Endodermal cell (in vitro differentiated cells): ENCODE data around the gene FAM210A. TPM values are rescaled to one million over a fixed set of nuclear protein-coding genes. Genes with fewer than 3 reads are reported as not detected.
A peak's percentile ranks its signal among the peaks of the same experiment; 100 is the strongest.
"Not testable (repeated sequence)": the region's sequence is repeated elsewhere in the genome, so short reads cannot be mapped to it uniquely, and the experiment has no call there.

Source experiments
- DNase-seq: peaks from one replicate; pipeline ENCODE4 v3.0.0-alpha.2; 2017
- H3K27ac ChIP-seq: 2 replicates; pipeline ENCODE4 v1.5.1; 2013; ENCODE audit warnings: mild to moderate bottlenecking, low read depth, low read length, moderate library complexity
- H3K27me3 ChIP-seq: 2 replicates; pipeline ENCODE4 v1.6.1; 2013; ENCODE audit warnings: mild to moderate bottlenecking, low read length, moderate library complexity; ENCODE audit not compliant: insufficient read depth, control insufficient read depth, poor library complexity, severe bottlenecking
- H3K36me3 ChIP-seq: 2 replicates; pipeline ENCODE4 v1.7.0; 2013; ENCODE audit warnings: mild to moderate bottlenecking, low read length, moderate library complexity; ENCODE audit not compliant: control insufficient read depth, insufficient read depth
- H3K4me1 ChIP-seq: one replicate; pipeline ENCODE4 v1.7.0; 2013; ENCODE audit warnings: low read length; ENCODE audit not compliant: control insufficient read depth, insufficient read depth
- H3K4me3 ChIP-seq: 2 replicates; pipeline ENCODE4 v1.5.1; 2013; ENCODE audit warnings: mild to moderate bottlenecking, low read length, moderate library complexity
- H3K9ac ChIP-seq: 2 replicates; pipeline ENCODE4 v1.6.1; 2013; ENCODE audit warnings: mild to moderate bottlenecking, low read length, moderate library complexity; ENCODE audit not compliant: poor library complexity, severe bottlenecking; ENCODE audit errors: extremely low read depth
- H3K9me3 ChIP-seq: 2 replicates; pipeline ENCODE4 v1.6.1; 2013; ENCODE audit warnings: mild to moderate bottlenecking, low read length, moderate library complexity; ENCODE audit not compliant: control insufficient read depth
- H3K27ac Mint-ChIP-seq: 2 replicates; pipeline ENCODE4 v1.8.0; 2020; ENCODE audit warnings: mixed read lengths
- H3K27me3 Mint-ChIP-seq: 2 replicates; pipeline ENCODE4 v1.8.0; 2021; ENCODE audit warnings: mild to moderate bottlenecking, mixed read lengths; ENCODE audit not compliant: insufficient read depth
- H3K36me3 Mint-ChIP-seq: 2 replicates; pipeline ENCODE4 v1.8.0; 2020; ENCODE audit warnings: low read depth, mixed read lengths
- H3K4me1 Mint-ChIP-seq: 2 replicates; pipeline ENCODE4 v1.8.0; 2020; ENCODE audit warnings: mixed read lengths
- H3K4me3 Mint-ChIP-seq: 2 replicates; pipeline ENCODE4 v1.8.0; 2020; ENCODE audit warnings: mild to moderate bottlenecking, moderate library complexity, mixed read lengths
- H3K9me3 Mint-ChIP-seq: 2 replicates; pipeline ENCODE4 v1.8.0; 2020; ENCODE audit warnings: mild to moderate bottlenecking, mixed read lengths
- WGBS, 2 experiments: methylation state at CpG; one replicate each; pipeline versions ENCODE4 v1.1.5 to v1.1.7; 2013; ENCODE audit warnings: missing lambda C conversion rate in 2 of 2, mixed read lengths in 1 of 2; ENCODE audit not compliant: insufficient coverage in 1 of 2, insufficient read length in 1 of 2; 5-methylcytosine and 5-hydroxymethylcytosine counted together
- total RNA-seq, 2 donors: library from RNA; stranded (reverse); fragmentation: NEBNext Ultra II Directional in 1 of 2; extraction: Animal tissue kit (Norgen Biotek cat#: 25700) in 1 of 2; gene quantifications; 2 replicates in 1 of 2; 3 replicates in 1 of 2; pipeline ENCODE4 v1.2.1, GENCODE V29; 2021
- TF ChIP-seq, protein P1 (sequence below): fragments of 200-600 bp; sonication (generic); conservative IDR thresholded peaks from 2 replicates; pipeline ENCODE4 v1.5.0; 2021; ENCODE audit warnings: antibody characterized with exemption, mild to moderate bottlenecking

FAM210A gene
- total RNA-seq, 2 donors from 2014 or later: 23.2 to 27.0 TPM

- no peak overlapping the region for H3K9ac ChIP-seq
- Mint-ChIP-seq H3K36me3 (peaks cover 67% of the 10 kb centered on the region), H3K27me3 (no peaks in the 10 kb centered on the region), H3K4me3 (no peak overlapping the region), H3K4me1 (no peaks in the 10 kb centered on the region), H3K27ac (no peak overlapping the region), H3K9me3 (peaks cover 2% of the 10 kb centered on the region)
- 98 to 100% methylated on average over 1 to 2 of the region's 2 CpGs for WGBS, 2 experiments
- no peak overlapping the region for H3K27ac ChIP-seq
- DNase-seq: no peak
- TF ChIP-seq, protein P1, sequence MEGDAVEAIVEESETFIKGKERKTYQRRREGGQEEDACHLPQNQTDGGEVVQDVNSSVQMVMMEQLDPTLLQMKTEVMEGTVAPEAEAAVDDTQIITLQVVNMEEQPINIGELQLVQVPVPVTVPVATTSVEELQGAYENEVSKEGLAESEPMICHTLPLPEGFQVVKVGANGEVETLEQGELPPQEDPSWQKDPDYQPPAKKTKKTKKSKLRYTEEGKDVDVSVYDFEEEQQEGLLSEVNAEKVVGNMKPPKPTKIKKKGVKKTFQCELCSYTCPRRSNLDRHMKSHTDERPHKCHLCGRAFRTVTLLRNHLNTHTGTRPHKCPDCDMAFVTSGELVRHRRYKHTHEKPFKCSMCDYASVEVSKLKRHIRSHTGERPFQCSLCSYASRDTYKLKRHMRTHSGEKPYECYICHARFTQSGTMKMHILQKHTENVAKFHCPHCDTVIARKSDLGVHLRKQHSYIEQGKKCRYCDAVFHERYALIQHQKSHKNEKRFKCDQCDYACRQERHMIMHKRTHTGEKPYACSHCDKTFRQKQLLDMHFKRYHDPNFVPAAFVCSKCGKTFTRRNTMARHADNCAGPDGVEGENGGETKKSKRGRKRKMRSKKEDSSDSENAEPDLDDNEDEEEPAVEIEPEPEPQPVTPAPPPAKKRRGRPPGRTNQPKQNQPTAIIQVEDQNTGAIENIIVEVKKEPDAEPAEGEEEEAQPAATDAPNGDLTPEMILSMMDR: no peak
- peaks cover 7% of the 10 kb centered on the region for H3K9me3 ChIP-seq
- H3K27me3 ChIP-seq: no peaks in the 10 kb centered on the region
- H3K36me3 ChIP-seq: peaks cover 77% of the 10 kb centered on the region
- H3K4me1 ChIP-seq: no peaks in the 10 kb centered on the region
- no peak overlapping the region for H3K4me3 ChIP-seq
Observed at GRCh38 chr18:13756261-13756660, 29.9 kb upstream of the FAM210A start.

GRCh38 chr18:13751599-13751998, 25.2 kb upstream of the FAM210A start:
- not testable (repeated sequence) for H3K9me3 Mint-ChIP-seq, H3K4me1 ChIP-seq, H3K4me3 ChIP-seq, H3K27ac ChIP-seq, H3K27me3 ChIP-seq, H3K9ac ChIP-seq, H3K9me3 ChIP-seq, H3K27ac Mint-ChIP-seq, H3K4me1 Mint-ChIP-seq, H3K27me3 Mint-ChIP-seq, H3K4me3 Mint-ChIP-seq, DNase-seq
- peaks cover 84% of the 10 kb centered on the region for H3K36me3 Mint-ChIP-seq
- H3K36me3 ChIP-seq: peaks cover 76% of the 10 kb centered on the region
- WGBS, 2 experiments: 86 to 89% methylated on average over 1 to 2 of the region's 3 CpGs

DNA sequence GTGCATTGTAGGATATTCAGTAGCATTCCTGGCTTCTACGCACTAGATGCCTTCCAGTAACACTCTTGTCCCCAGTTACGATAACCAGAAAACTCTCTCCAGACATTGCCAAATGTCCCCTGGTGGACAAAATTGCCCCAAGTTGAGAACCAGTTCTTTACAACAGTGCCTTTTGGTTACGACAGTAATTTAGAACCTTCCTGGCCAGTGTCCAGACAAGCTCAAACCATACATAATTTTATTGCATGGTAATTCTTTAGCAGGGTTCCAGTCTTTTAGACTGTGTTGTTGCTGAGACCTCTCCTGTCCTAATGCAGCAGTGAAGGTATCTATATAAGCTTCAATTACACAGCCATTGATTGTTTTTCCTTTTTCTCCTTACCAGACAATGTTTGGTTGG, 20.3 kb upstream of the FAM210A start:
- H3K27me3 Mint-ChIP-seq: no peaks in the 10 kb centered on the region
- WGBS, 2 experiments: 91 to 98% methylated on average over 3 of the region's 3 CpGs
- H3K4me1 Mint-ChIP-seq: no peaks in the 10 kb centered on the region
- Histone ChIP-seq H3K4me1 (no peaks in the 10 kb centered on the region), H3K4me3 (no peak overlapping the region), H3K27me3 (no peaks in the 10 kb centered on the region), H3K9me3 (no peaks in the 10 kb centered on the region), H3K27ac (no peak overlapping the region), H3K9ac (no peak overlapping the region), H3K36me3 (peaks cover 80% of the 10 kb centered on the region)
- H3K9me3 Mint-ChIP-seq: peaks cover 4% of the 10 kb centered on the region
- peaks cover 86% of the 10 kb centered on the region for H3K36me3 Mint-ChIP-seq
- H3K4me3 Mint-ChIP-seq: no peak overlapping the region
- no peak for DNase-seq
- TF ChIP-seq, protein P1: peak; percentile 33
- H3K27ac Mint-ChIP-seq: no peak overlapping the region

DNA sequence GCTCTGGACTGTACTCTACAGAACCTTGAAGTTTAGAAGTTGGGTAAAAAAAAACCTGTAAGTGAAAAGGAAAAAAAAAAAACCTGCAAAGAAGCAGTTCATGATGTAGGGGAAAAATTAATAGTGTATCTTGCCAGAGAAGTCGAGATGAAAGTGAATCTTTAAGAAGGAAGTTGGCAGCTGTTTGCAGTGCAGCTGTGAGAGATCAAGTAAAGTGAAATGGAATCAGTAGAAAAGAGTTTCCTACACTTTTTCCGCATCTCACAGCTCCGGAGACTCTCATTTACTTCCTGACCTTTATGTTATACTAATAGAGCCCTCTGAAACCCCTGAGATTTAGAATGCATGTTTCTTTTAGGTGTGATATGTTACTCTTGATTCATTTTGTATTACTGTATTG, 19.3 kb upstream of the FAM210A start:
- TF ChIP-seq, protein P1: no peak
- Mint-ChIP-seq H3K4me1 (no peaks in the 10 kb centered on the region), H3K4me3 (no peak overlapping the region), H3K9me3 (no peaks in the 10 kb centered on the region), H3K27me3 (no peaks in the 10 kb centered on the region), H3K27ac (no peak overlapping the region), H3K36me3 (peaks cover 86% of the 10 kb centered on the region)
- Histone ChIP-seq H3K4me3 (no peak overlapping the region), H3K27me3 (no peaks in the 10 kb centered on the region), H3K4me1 (no peaks in the 10 kb centered on the region), H3K36me3 (peaks cover 90% of the 10 kb centered on the region), H3K9ac (no peak overlapping the region), H3K9me3 (no peaks in the 10 kb centered on the region), H3K27ac (no peak overlapping the region)
- no peak for DNase-seq
- WGBS, 2 experiments: 99 to 100% methylated on average over 1 to 3 of the region's 3 CpGs
